ENCODE results near the gene KRT40. TPM values are rescaled to one million over a fixed set of nuclear protein-coding genes. Genes with fewer than 3 reads are reported as not detected.

Gene KRT40
- total and polyA plus RNA-seq, 4 experiments from 2014 or later, result not detected

DNA sequence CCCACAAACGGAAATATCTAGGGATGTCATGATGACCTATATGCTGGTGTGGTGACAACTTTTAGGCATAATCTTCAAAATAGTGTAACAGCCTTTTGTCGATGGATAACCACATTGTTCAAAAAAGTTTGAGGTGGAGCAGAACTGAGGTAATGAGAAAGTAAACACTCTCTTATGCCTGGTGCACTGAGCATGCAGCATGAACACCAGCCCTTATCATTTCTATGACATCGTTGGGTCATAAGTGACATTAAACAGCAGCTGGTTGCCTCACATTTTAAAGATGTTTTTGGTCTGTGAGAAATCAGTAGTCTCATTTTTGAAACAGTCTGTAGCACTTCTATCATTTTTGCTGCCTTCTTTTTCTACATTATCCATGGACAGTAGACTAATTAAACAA, 48.5 kb downstream of the KRT40 start:
- no peak overlapping the region for H3K27ac Mint-ChIP-seq
- intact Hi-C loops (cut with micrococcal nuclease), result no loop called here
- H3K9me3 ChIP-seq (ENCODE audit: control insufficient read depth in 1 of 2, low read length in 2 of 2), result no peaks in the 10 kb centered on the region
- no peak overlapping the region for H3K27ac ChIP-seq (ENCODE audit: low read depth, low read length)
- POLR2A ChIA-PET (ENCODE audit: partially characterized antibody), result interaction anchor here (0.6 kb wide), 1 partner anchor 983 kb away, joined by 3 read pairs; the partner anchor contains the start of gene ACLY
- CTCF ChIA-PET (ENCODE audit: partially characterized antibody), result interaction anchor here (1.4 kb wide), 1 partner anchor 27 kb away, joined by 3 read pairs; no protein-coding TSS in a partner anchor
- no peaks in the 10 kb centered on the region for H3K4me1 ChIP-seq (ENCODE audit: insufficient read depth, low read length)
- H3K36me3 Mint-ChIP-seq, result no peaks in the 10 kb centered on the region
- no peak overlapping the region for H3K4me3 ChIP-seq (ENCODE audit: low read length in 2 of 2)
- H3K27me3 ChIP-seq (ENCODE audit: insufficient read depth, low read length), result no peaks in the 10 kb centered on the region
- no peak overlapping the region for H3K4me3 Mint-ChIP-seq
- no peaks in the 10 kb centered on the region for H3K4me1 Mint-ChIP-seq
- peak in 3 of 5 donors; percentile 13 to 19 (median 19) for DNase-seq
- no peaks in the 10 kb centered on the region for H3K36me3 ChIP-seq (ENCODE audit: insufficient read depth, low read length)
- H3K27me3 Mint-ChIP-seq, result peaks cover 6 to 9% of the 10 kb centered on the region in 2 donors
- no peaks in the 10 kb centered on the region for H3K9me3 Mint-ChIP-seq

DNA sequence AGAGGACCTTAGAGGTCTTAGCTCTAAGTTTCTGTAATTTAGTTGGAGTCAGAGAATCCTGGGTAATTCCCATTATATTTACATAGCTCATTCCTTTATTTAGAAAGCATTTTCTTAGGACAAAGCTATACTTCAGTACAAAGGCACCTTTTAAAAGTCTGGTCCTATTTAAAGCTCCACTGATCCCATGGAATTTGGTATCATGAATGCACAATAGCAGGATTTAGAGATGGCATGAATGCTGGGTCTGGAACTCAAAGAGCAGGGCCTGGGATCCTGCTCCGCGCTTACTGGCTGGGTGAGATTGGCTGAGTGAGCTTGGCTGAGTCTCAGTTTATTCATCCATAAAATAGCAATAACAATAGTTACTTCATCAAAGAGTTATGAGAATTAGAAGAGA, 51.5 kb downstream of the KRT40 start:
- DNase-seq, result no peak
- Mint-ChIP-seq H3K4me1 (no peaks in the 10 kb centered on the region), H3K27me3 (peaks cover 9 to 10% of the 10 kb centered on the region in 2 donors), H3K9me3 (peaks cover 0 to 2% (median 0%) of the 10 kb centered on the region in 8 donors), H3K27ac (no peak overlapping the region), H3K4me3 (no peak overlapping the region), H3K36me3 (no peaks in the 10 kb centered on the region)
- POLR2A ChIA-PET (ENCODE audit: partially characterized antibody), result no interaction called here
- intact Hi-C loops (cut with micrococcal nuclease), result no loop called here
- H3K27me3 ChIP-seq (ENCODE audit: insufficient read depth, low read length), result no peaks in the 10 kb centered on the region
- no peak overlapping the region for H3K27ac ChIP-seq (ENCODE audit: low read depth, low read length)
- CTCF ChIA-PET (ENCODE audit: partially characterized antibody), result interaction anchor here (0.7 to 0.8 kb wide), 2 partner anchors 14 to 390 kb away, joined by 3 read pairs; no protein-coding TSS in a partner anchor
- H3K4me1 ChIP-seq (ENCODE audit: insufficient read depth, low read length), result no peaks in the 10 kb centered on the region
- H3K36me3 ChIP-seq (ENCODE audit: insufficient read depth, low read length), result no peaks in the 10 kb centered on the region
- H3K9me3 ChIP-seq (ENCODE audit: control insufficient read depth in 1 of 2, low read length in 2 of 2), result no peaks in the 10 kb centered on the region
- H3K4me3 ChIP-seq (ENCODE audit: low read length in 2 of 2), result no peak overlapping the region

DNA sequence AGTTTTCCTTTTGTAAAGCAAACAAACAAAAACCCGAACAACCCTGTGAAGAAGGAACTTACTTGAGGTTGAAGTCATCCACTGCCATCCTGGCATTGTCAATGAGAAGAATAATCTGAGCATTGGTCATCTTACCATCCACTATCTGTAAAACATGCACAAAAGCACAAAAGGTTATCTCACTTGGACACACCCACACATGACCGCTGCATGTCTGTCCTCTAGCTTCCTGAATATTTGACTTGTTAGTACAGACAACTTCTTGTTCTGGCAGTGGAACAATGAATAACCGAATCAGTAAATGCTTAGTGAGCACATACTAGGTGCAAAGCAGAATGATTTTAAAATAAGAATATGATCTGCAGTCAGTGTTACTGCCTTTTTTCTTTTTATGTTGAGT, 52.8 kb downstream of the KRT40 start:
- H3K4me3 ChIP-seq (ENCODE audit: low read length in 2 of 2), result no peak overlapping the region
- ChIA-PET POLR2A (ENCODE audit: partially characterized antibody) (no interaction called here), CTCF (ENCODE audit: partially characterized antibody) (interaction anchor here (1.1 kb wide), 1 partner anchor 718 kb away, joined by 3 read pairs; no protein-coding TSS in a partner anchor)
- no peaks in the 10 kb centered on the region for H3K9me3 ChIP-seq (ENCODE audit: control insufficient read depth in 1 of 2, low read length in 2 of 2)
- peaks cover 0 to 2% (median 0%) of the 10 kb centered on the region in 8 donors for H3K9me3 Mint-ChIP-seq
- H3K27ac ChIP-seq (ENCODE audit: low read depth, low read length), result no peak overlapping the region
- no peak overlapping the region for H3K4me3 Mint-ChIP-seq
- H3K4me1 Mint-ChIP-seq, result no peaks in the 10 kb centered on the region
- no peaks in the 10 kb centered on the region for H3K36me3 ChIP-seq (ENCODE audit: insufficient read depth, low read length)
- H3K4me1 ChIP-seq (ENCODE audit: insufficient read depth, low read length), result no peaks in the 10 kb centered on the region
- intact Hi-C loops (cut with micrococcal nuclease), result no loop called here
- H3K36me3 Mint-ChIP-seq, result no peaks in the 10 kb centered on the region
- H3K27me3 ChIP-seq (ENCODE audit: insufficient read depth, low read length), result peaks cover 4% of the 10 kb centered on the region
- DNase-seq, result no peak
- no peak overlapping the region for H3K27ac Mint-ChIP-seq
- peaks cover 14 to 21% of the 10 kb centered on the region in 2 donors for H3K27me3 Mint-ChIP-seq

Other genes with a start within 250 kb of the KRT40 start
Only the 30 nearest of the 35 such genes appear.
- gene KRT27, start 201.8 kb downstream of the KRT40 start, total RNA-seq, result not detected
- gene KRT27, start 201.8 kb downstream of the KRT40 start, polyA plus RNA-seq, result not detected
- not detected for gene KRT28, start 184.4 kb downstream of the KRT40 start, total RNA-seq
- not detected for gene KRT28, start 184.4 kb downstream of the KRT40 start, polyA plus RNA-seq
- gene KRT10, start 161.7 kb downstream of the KRT40 start, total RNA-seq, result 10 to 100 TPM; 37.6 to 40.4 TPM
- 100 to 1,000 TPM; 141 to 181 TPM for gene KRT10, start 161.7 kb downstream of the KRT40 start, polyA plus RNA-seq
- gene KRT12, start 117.1 kb downstream of the KRT40 start, total RNA-seq, result not detected
- gene KRT12, start 117.1 kb downstream of the KRT40 start, polyA plus RNA-seq, result not detected
- gene KRT20, start 99.1 kb downstream of the KRT40 start, total RNA-seq, result not detected
- not detected for gene KRT20, start 99.1 kb downstream of the KRT40 start, polyA plus RNA-seq
- gene KRT23, start 46.7 kb downstream of the KRT40 start, total RNA-seq, result not detected
- under 1 TPM in 1 of 2 donors, not detected in 1; 0.15 TPM for gene KRT23, start 46.7 kb downstream of the KRT40 start, polyA plus RNA-seq
- gene KRT39, start 17.4 kb downstream of the KRT40 start, total RNA-seq, result not detected
- gene KRT39, start 17.4 kb downstream of the KRT40 start, polyA plus RNA-seq, result not detected
- gene KRTAP3-3, start 9.8 kb upstream of the KRT40 start, total RNA-seq, result not detected
- gene KRTAP3-3, start 9.8 kb upstream of the KRT40 start, polyA plus RNA-seq, result not detected
- not detected for gene KRTAP3-2, start 15.6 kb upstream of the KRT40 start, total RNA-seq
- gene KRTAP3-2, start 15.6 kb upstream of the KRT40 start, polyA plus RNA-seq, result not detected
- not detected for gene KRTAP3-1, start 24.8 kb upstream of the KRT40 start, total RNA-seq
- not detected for gene KRTAP3-1, start 24.8 kb upstream of the KRT40 start, polyA plus RNA-seq
- not detected for gene KRTAP1-5, start 42.9 kb upstream of the KRT40 start, total RNA-seq
- gene KRTAP1-5, start 42.9 kb upstream of the KRT40 start, polyA plus RNA-seq, result not detected
- gene KRTAP1-4, start 45.9 kb upstream of the KRT40 start, total RNA-seq, result not detected
- not detected for gene KRTAP1-4, start 45.9 kb upstream of the KRT40 start, polyA plus RNA-seq
- gene KRTAP1-3, start 50.5 kb upstream of the KRT40 start, total RNA-seq, result not detected
- not detected for gene KRTAP1-3, start 50.5 kb upstream of the KRT40 start, polyA plus RNA-seq
- gene KRTAP1-1, start 57.1 kb upstream of the KRT40 start, total RNA-seq, result not detected
- not detected for gene KRTAP1-1, start 57.1 kb upstream of the KRT40 start, polyA plus RNA-seq
- not detected for gene KRTAP2-1, start 63.0 kb upstream of the KRT40 start, total RNA-seq
- not detected for gene KRTAP2-1, start 63.0 kb upstream of the KRT40 start, polyA plus RNA-seq
- not detected for gene KRTAP2-2, start 70.9 kb upstream of the KRT40 start, total RNA-seq
- not detected for gene KRTAP2-2, start 70.9 kb upstream of the KRT40 start, polyA plus RNA-seq
- gene KRTAP2-3, start 75.8 kb upstream of the KRT40 start, total RNA-seq, result not detected
- gene KRTAP2-3, start 75.8 kb upstream of the KRT40 start, polyA plus RNA-seq, result not detected
- gene KRTAP2-4, start 81.6 kb upstream of the KRT40 start, total RNA-seq, result not detected
- not detected for gene KRTAP2-4, start 81.6 kb upstream of the KRT40 start, polyA plus RNA-seq
- not detected for gene KRTAP4-7, start 99.8 kb upstream of the KRT40 start, total RNA-seq
- not detected for gene KRTAP4-7, start 99.8 kb upstream of the KRT40 start, polyA plus RNA-seq
- not detected for gene KRTAP4-8, start 113.8 kb upstream of the KRT40 start, total RNA-seq
- gene KRTAP4-8, start 113.8 kb upstream of the KRT40 start, polyA plus RNA-seq, result not detected
- gene KRTAP4-16, start 117.9 kb upstream of the KRT40 start, total RNA-seq, result not detected
- gene KRTAP4-16, start 117.9 kb upstream of the KRT40 start, polyA plus RNA-seq, result not detected
- not detected for gene KRTAP4-9, start 121.1 kb upstream of the KRT40 start, total RNA-seq
- gene KRTAP4-9, start 121.1 kb upstream of the KRT40 start, polyA plus RNA-seq, result not detected
- gene KRTAP4-11, start 134.0 kb upstream of the KRT40 start, total RNA-seq, result not detected
- gene KRTAP4-11, start 134.0 kb upstream of the KRT40 start, polyA plus RNA-seq, result not detected
- gene KRTAP4-12, start 139.9 kb upstream of the KRT40 start, total RNA-seq, result not detected
- not detected for gene KRTAP4-12, start 139.9 kb upstream of the KRT40 start, polyA plus RNA-seq
- not detected for gene KRTAP4-6, start 156.2 kb upstream of the KRT40 start, total RNA-seq
- gene KRTAP4-6, start 156.2 kb upstream of the KRT40 start, polyA plus RNA-seq, result under 1 TPM in 1 of 2 donors, not detected in 1; 0.24 TPM
- not detected for gene KRTAP4-5, start 165.5 kb upstream of the KRT40 start, total RNA-seq
- gene KRTAP4-5, start 165.5 kb upstream of the KRT40 start, polyA plus RNA-seq, result not detected
- gene KRTAP4-4, start 176.4 kb upstream of the KRT40 start, total RNA-seq, result not detected
- gene KRTAP4-4, start 176.4 kb upstream of the KRT40 start, polyA plus RNA-seq, result not detected
- gene KRTAP4-3, start 183.9 kb upstream of the KRT40 start, total RNA-seq, result not detected
- gene KRTAP4-3, start 183.9 kb upstream of the KRT40 start, polyA plus RNA-seq, result not detected
- not detected for gene KRTAP4-2, start 193.9 kb upstream of the KRT40 start, total RNA-seq
- not detected for gene KRTAP4-2, start 193.9 kb upstream of the KRT40 start, polyA plus RNA-seq
- not detected for gene KRTAP4-1, start 200.6 kb upstream of the KRT40 start, total RNA-seq
- gene KRTAP4-1, start 200.6 kb upstream of the KRT40 start, polyA plus RNA-seq, result not detected